Measurements from ENCODE around the gene SPAST. TPM values are rescaled to one million over a fixed set of nuclear protein-coding genes. Genes with fewer than 3 reads are reported as not detected.
"Not testable (repeated sequence)": the region's sequence is repeated elsewhere in the genome, so short reads cannot be mapped to it uniquely, and the experiment has no call there.

The SPAST gene
- total RNA-seq, 4 donors from 2014 or later, result 18.2 to 46.9 (median 23.4) TPM

DNA sequence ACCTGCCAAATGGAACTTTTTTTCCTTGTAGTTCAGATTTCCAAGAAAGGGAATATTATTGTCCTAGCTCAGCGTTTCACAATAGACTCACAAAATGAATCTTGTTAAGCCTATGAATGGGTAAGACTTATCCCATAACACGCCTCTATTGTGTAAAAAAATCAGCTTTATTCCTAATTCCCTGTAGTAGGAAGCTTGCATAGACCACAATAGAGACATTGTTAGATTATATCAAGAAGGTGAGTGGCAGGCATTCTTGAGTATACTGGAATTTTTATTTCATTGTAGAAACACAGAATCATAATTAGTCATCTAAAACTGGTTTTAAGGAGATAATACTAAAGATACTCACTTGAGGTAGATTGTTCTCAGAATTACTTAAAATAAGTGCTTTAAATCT, 55.8 kb downstream of the SPAST start:
- Histone ChIP-seq H3K4me3 (no peak overlapping the region), H3K4me1 (no peaks in the 10 kb centered on the region), H3K9me3 (no peaks in the 10 kb centered on the region), H3K36me3 (peaks cover 0 to 57% (median 0%) of the 10 kb centered on the region in 3 donors), H3K27me3 (no peaks in the 10 kb centered on the region), H3K27ac (no peak overlapping the region)
- no peak for TF ChIP-seq CTCF (IDR thresholded peaks at IDR 0.05)
- TF ChIP-seq POLR2A (IDR thresholded peaks at IDR 0.05), result no peak
- DNase-seq, result no peak

- Histone ChIP-seq H3K4me3 (no peak overlapping the region), H3K27me3 (no peaks in the 10 kb centered on the region), H3K4me1 (no peaks in the 10 kb centered on the region), H3K9me3 (no peaks in the 10 kb centered on the region), H3K36me3 (peaks cover 0 to 43% (median 5%) of the 10 kb centered on the region in 3 donors), H3K27ac (no peak overlapping the region)
- no peak for DNase-seq
- no peak for TF ChIP-seq CTCF (IDR thresholded peaks at IDR 0.05)
- no peak for TF ChIP-seq POLR2A (IDR thresholded peaks at IDR 0.05)
Measured at GRCh38 chr2:32124660-32125059, 61.3 kb downstream of the SPAST start.

DNA sequence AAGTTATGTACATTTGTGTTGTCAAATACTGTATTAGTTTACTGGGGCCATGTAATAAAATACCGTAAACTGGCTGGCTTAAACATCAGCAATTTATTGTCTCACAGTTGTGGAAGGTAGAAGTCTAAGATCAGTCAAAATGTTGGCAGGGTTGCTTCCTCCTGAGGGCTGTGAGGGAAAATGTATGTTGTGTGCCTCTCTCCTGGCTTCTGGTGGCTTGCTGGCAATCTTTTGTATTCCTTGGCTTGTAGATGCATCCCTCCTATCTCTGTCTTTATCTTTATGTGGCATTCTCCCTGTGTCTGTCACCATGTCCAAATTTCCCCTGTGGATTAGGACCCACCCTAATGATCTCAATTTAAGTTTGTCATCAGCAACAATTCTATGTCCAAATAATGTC, 65.3 kb downstream of the SPAST start:
- Histone ChIP-seq H3K4me1 (no peaks in the 10 kb centered on the region), H3K27me3 (no peaks in the 10 kb centered on the region), H3K9me3 (no peaks in the 10 kb centered on the region), H3K4me3 (no peak overlapping the region), H3K36me3 (peaks cover 0 to 45% (median 5%) of the 10 kb centered on the region in 3 donors), H3K27ac (no peak overlapping the region)
- DNase-seq, result no peak
- TF ChIP-seq CTCF (IDR thresholded peaks at IDR 0.05) (no peak), POLR2A (IDR thresholded peaks at IDR 0.05) (no peak)

GRCh38 chr2:32129086-32129485, 65.7 kb downstream of the SPAST start:
- no peak overlapping the region for H3K27ac ChIP-seq
- no peak for TF ChIP-seq POLR2A (IDR thresholded peaks at IDR 0.05)
- TF ChIP-seq CTCF (IDR thresholded peaks at IDR 0.05), result no peak
- no peaks in the 10 kb centered on the region for H3K9me3 ChIP-seq
- no peak for DNase-seq
- H3K4me1 ChIP-seq, result no peaks in the 10 kb centered on the region
- no peaks in the 10 kb centered on the region for H3K27me3 ChIP-seq
- no peak overlapping the region for H3K4me3 ChIP-seq
- peaks cover 0 to 41% (median 5%) of the 10 kb centered on the region in 3 donors for H3K36me3 ChIP-seq

DNA sequence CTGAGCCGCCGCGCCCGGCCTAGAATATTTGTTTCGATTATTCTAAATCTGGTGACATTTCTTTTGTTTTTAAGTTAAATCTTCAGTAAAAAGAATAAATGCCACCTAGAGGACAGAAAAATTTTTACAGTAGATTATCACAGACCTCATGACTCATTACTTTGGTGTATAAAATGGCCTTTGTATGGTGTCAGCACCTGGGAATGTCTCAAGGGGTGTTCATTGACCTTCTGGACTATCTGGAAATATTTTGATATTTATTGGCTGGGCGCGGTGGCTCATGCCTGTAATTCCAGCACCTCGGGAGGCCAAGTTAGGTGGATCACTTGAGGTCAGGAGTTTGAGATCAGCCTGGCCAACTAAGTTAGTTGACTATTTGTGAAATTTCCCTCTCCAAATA, 72.1 kb downstream of the SPAST start:
- Histone ChIP-seq H3K4me1 (no peaks in the 10 kb centered on the region), H3K27me3 (no peaks in the 10 kb centered on the region), H3K4me3 (no peak overlapping the region), H3K9me3 (no peaks in the 10 kb centered on the region), H3K27ac (peak overlapping the region in 1 of 4 donors; percentile 27), H3K36me3 (peaks cover 0 to 26% (median 0%) of the 10 kb centered on the region in 3 donors)
- TF ChIP-seq POLR2A (IDR thresholded peaks at IDR 0.05) (no peak), CTCF (IDR thresholded peaks at IDR 0.05) (peak in 4 of 6 experiments; percentile 30 to 63 (median 55))
- DNase-seq, result peak in 2 of 3 donors; percentile 47 to 68

GRCh38 chr2:32136097-32136496, 72.7 kb downstream of the SPAST start:
- H3K4me1 ChIP-seq, result no peaks in the 10 kb centered on the region
- DNase-seq, result no peak

DNA sequence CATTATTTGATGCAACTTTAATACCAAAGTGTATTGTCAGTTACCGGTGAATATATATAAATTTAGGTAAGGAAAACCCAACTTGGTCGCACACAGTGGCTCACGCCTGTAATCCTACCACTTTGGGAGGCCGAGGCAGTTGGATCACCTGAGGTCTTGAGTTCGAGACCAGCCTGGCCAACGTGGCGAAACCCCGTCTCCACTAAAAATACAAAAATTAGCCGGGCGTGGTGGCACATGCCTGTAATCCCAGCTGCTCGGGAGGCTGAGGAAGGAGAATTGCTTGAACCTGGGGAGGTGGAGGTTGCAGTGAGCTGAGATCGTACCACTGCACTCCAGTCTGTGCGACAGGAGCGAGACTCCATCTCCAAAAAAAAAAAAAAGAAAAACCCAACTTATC, 88.2 kb downstream of the SPAST start:
- H3K27me3 ChIP-seq, H3K27ac ChIP-seq, DNase-seq, H3K9me3 ChIP-seq, H3K4me3 ChIP-seq, H3K4me1 ChIP-seq: not testable (repeated sequence)
- peaks cover 0 to 62% (median 0%) of the 10 kb centered on the region in 3 donors for H3K36me3 ChIP-seq

More at GRCh38 chr2:32136097-32136496, 72.7 kb downstream of the SPAST start:
- no peaks in the 10 kb centered on the region for H3K27me3 ChIP-seq
- H3K9me3 ChIP-seq, result no peaks in the 10 kb centered on the region
- no peak overlapping the region for H3K27ac ChIP-seq
- H3K4me3 ChIP-seq, result no peak overlapping the region
- H3K36me3 ChIP-seq, result peaks cover 0 to 26% (median 0%) of the 10 kb centered on the region in 3 donors
- no peak for TF ChIP-seq CTCF (IDR thresholded peaks at IDR 0.05)
- TF ChIP-seq POLR2A (IDR thresholded peaks at IDR 0.05), result no peak

All from Peyer's patch (tissue), 4 donors.